ENCODE measurements around the gene TRPC4AP.

TRPC4AP gene

GRCh38 chr20:34986311-34987287 is 106.0 kb downstream of the TRPC4AP start:
- no peak for DNase-seq (ENCODE audit: low read depth)
- no peak for TF ChIP-seq CTCF (IDR thresholded peaks at IDR 0.05; ENCODE audit: control insufficient read depth, insufficient read depth, low read depth, low read length, missing control alignments)
- no peak overlapping the region for H3K4me3 ChIP-seq (ENCODE audit: control insufficient read depth, low read depth, low read length)

GRCh38 chr20:34985461-34986310 is 106.9 kb downstream of the TRPC4AP start:
- no peak overlapping the region for H3K4me3 ChIP-seq (ENCODE audit: control insufficient read depth, low read depth, low read length)
- no peak for DNase-seq (ENCODE audit: low read depth)
- no peak for TF ChIP-seq CTCF (IDR thresholded peaks at IDR 0.05; ENCODE audit: control insufficient read depth, insufficient read depth, low read depth, low read length, missing control alignments)

GRCh38 chr20:34984756-34985261 is 107.8 kb downstream of the TRPC4AP start:
- DNase-seq (ENCODE audit: low read depth) = no peak

GRCh38 chr20:34983995-34984735 is 108.4 kb downstream of the TRPC4AP start:
- no peak for TF ChIP-seq CTCF (IDR thresholded peaks at IDR 0.05; ENCODE audit: control insufficient read depth, insufficient read depth, low read depth, low read length, missing control alignments)
- no peak for DNase-seq (ENCODE audit: low read depth)
- H3K4me3 ChIP-seq (ENCODE audit: control insufficient read depth, low read depth, low read length) = no peak overlapping the region

More at GRCh38 chr20:34984756-34985261, 107.8 kb downstream of the TRPC4AP start:
- TF ChIP-seq CTCF (IDR thresholded peaks at IDR 0.05; ENCODE audit: control insufficient read depth, insufficient read depth, low read depth, low read length, missing control alignments) = no peak
- no peak overlapping the region for H3K4me3 ChIP-seq (ENCODE audit: control insufficient read depth, low read depth, low read length)

- H3K4me3 ChIP-seq (ENCODE audit: control insufficient read depth, low read depth, low read length) = no peak overlapping the region
- TF ChIP-seq CTCF (IDR thresholded peaks at IDR 0.05; ENCODE audit: control insufficient read depth, insufficient read depth, low read depth, low read length, missing control alignments) = no peak
- DNase-seq (ENCODE audit: low read depth) = no peak
These were observed 109.4 kb downstream of the TRPC4AP start for GRCh38 chr20:34983089-34983820.
